Retinal pigment epithelial cell (primary cell): ENCODE measurements around the gene DNAH11.
A peak's percentile ranks its signal among the peaks of the same experiment; 100 is the strongest.

Experiments
- DNase-seq: peaks from one replicate; pipeline ENCODE4 v3.0.0-alpha.2; 2010; ENCODE audit warnings: low read depth
- H3K4me3 ChIP-seq: 2 replicates; pipeline ENCODE4 v1.5.1; 2011; ENCODE audit warnings: mild to moderate bottlenecking, low read length, control low read depth, moderate library complexity
- CTCF ChIP-seq: conservative IDR thresholded peaks from 2 replicates; pipeline ENCODE4 v1.5.1; 2011; ENCODE audit warnings: low read depth, low read length, control low read depth, inconsistent platforms

The DNAH11 gene

GRCh38 chr7:21766218-21766617, 223.4 kb downstream of the DNAH11 start:
- H3K4me3 ChIP-seq = no peak overlapping the region
- no peak for TF ChIP-seq CTCF
- no peak for DNase-seq

GRCh38 chr7:21767300-21767900, 224.6 kb downstream of the DNAH11 start:
- TF ChIP-seq CTCF = peak; percentile 93
- DNase-seq = peak; percentile 81

GRCh38 chr7:21768279-21768678, 225.4 kb downstream of the DNAH11 start:
- DNase-seq = no peak
- H3K4me3 ChIP-seq = no peak overlapping the region
- no peak for TF ChIP-seq CTCF

More at GRCh38 chr7:21767300-21767900, 224.6 kb downstream of the DNAH11 start:
- no peak overlapping the region for H3K4me3 ChIP-seq

- no peak for TF ChIP-seq CTCF
- DNase-seq = no peak
- H3K4me3 ChIP-seq = no peak overlapping the region
These were observed 228.4 kb downstream of the DNAH11 start for GRCh38 chr7:21771266-21771665.

- no peak for TF ChIP-seq CTCF
- DNase-seq = no peak
- no peak overlapping the region for H3K4me3 ChIP-seq
These were observed 229.2 kb downstream of the DNAH11 start for GRCh38 chr7:21771906-21772610.

GRCh38 chr7:21773326-21773725, 230.5 kb downstream of the DNAH11 start:
- no peak for TF ChIP-seq CTCF
- no peak overlapping the region for H3K4me3 ChIP-seq
- DNase-seq = no peak

GRCh38 chr7:21777921-21778320, 235.1 kb downstream of the DNAH11 start:
- H3K4me3 ChIP-seq = no peak overlapping the region
- no peak for TF ChIP-seq CTCF
- DNase-seq = no peak
